ENCODE results near the gene PDE11A.
"Not testable (repeated sequence)": the region's sequence is repeated elsewhere in the genome, so short reads cannot be mapped to it uniquely, and the experiment has no call there.

DNA sequence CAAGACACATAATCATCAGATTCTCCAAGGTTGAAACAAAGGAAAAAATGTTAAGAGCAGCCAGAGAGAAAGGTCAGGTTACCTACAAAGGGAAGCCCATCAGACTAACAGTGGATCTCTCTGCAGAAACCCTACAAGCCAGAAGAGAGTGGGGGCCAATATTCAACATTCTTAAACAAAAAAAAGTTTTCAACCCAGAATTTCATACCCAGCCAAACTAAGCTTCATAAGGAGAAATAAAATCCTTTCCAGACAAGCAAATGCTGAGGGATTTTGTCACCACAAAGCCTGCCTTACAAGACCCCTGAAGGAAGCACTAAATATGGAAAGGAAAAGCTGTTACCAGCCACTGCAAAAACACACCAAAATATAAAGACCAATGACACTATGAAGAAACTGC lies 39.0 kb downstream of the PDE11A start:
- not testable (repeated sequence) for TF ChIP-seq POLR2A, POLR2AphosphoS5 (IDR thresholded peaks at IDR 0.05; ENCODE audit: low read depth, low read length)

Data from GM12892 (cell line).